ENCODE data around the gene AP3B1. TPM values are rescaled to one million over a fixed set of nuclear protein-coding genes. Genes with fewer than 3 reads are reported as not detected.

AP3B1 gene
- total and polyA plus RNA-seq, 2 experiments from 2014 or later: 32.1 to 46.3 TPM

DNA sequence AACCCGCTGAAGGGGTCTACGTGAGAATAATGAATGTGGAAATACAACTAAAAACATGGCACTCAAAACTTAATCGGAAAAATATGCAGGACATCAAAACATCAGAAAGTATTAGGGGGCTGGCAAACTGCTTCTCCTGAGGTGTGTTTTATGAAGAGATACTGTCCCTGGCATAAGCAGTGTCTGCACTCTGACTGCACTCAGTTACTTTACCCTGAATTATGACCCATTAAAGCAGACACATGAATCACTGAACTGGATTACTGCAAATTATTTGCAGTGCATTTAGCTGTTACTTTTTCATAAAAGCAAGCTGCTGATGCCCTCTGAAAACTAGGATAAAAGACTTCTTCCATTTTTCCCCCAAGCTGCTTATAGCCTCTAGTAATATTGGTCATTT, 164.9 kb downstream of the AP3B1 start (continued):
- TF ChIP-seq, protein P1, sequence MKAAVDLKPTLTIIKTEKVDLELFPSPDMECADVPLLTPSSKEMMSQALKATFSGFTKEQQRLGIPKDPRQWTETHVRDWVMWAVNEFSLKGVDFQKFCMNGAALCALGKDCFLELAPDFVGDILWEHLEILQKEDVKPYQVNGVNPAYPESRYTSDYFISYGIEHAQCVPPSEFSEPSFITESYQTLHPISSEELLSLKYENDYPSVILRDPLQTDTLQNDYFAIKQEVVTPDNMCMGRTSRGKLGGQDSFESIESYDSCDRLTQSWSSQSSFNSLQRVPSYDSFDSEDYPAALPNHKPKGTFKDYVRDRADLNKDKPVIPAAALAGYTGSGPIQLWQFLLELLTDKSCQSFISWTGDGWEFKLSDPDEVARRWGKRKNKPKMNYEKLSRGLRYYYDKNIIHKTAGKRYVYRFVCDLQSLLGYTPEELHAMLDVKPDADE (IDR thresholded peaks at IDR 0.05): no peak
- no peak for TF ChIP-seq CREB1 (CRISPR knock-in tag; IDR thresholded peaks at IDR 0.05; ENCODE audit: low read depth)
- no peak for TF ChIP-seq ZNF331 (CRISPR knock-in tag; IDR thresholded peaks at IDR 0.05; ENCODE audit: low read depth)
- no peak for TF ChIP-seq NANOG (IDR thresholded peaks at IDR 0.05; ENCODE audit: borderline replicate concordance)

DNA sequence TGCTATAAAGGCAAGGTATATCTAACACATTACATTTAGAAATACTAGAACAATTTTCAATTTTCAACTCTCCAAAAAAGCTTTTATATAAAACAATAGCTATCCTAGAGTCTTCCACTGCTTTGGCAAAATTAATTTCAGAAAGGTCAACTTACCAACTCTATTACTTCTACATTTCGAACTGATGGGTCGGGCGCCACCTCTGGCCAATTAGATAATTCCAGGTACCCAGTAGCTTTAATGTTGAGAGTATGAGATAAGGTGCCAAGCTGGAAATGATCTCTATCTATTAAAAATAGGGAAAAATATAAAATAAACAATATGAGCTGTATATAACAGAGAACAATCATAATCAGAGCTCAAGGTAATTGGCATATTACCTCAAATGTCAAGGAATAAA, 166.6 kb downstream of the AP3B1 start:
- no peak overlapping the region for H3K4me3 Mint-ChIP-seq
- Histone ChIP-seq H3F3A (replicated peaks; ENCODE audit: low read depth) (no peaks in the 10 kb centered on the region), H2AFZ (no peak overlapping the region), H3K4me3 (no peak overlapping the region), H3K27ac (ENCODE audit: low read depth) (no peak overlapping the region), H4K20me1 (replicated peaks; ENCODE audit: insufficient read depth) (no peaks in the 10 kb centered on the region), H3K27me3 (ENCODE audit: insufficient read depth) (no peaks in the 10 kb centered on the region), H3K36me3 (ENCODE audit: insufficient read depth) (no peaks in the 10 kb centered on the region), H3K9me2 (ENCODE audit: insufficient read depth) (no peaks in the 10 kb centered on the region), H3K79me2 (replicated peaks; ENCODE audit: insufficient read depth) (no peaks in the 10 kb centered on the region; the same call in 1 of the 2 replicates), H3K4me1 (ENCODE audit: insufficient read depth) (no peaks in the 10 kb centered on the region), H3K4me2 (no peak overlapping the region)
- no peaks in the 10 kb centered on the region for H3K9me3 Mint-ChIP-seq
- peaks cover 12% of the 10 kb centered on the region; the same call in 2 of the 3 replicates for H3K36me3 Mint-ChIP-seq (ENCODE audit: low read depth)
- peak; percentile 58 for DNase-seq (ENCODE audit: low spot score)
- TF ChIP-seq, protein P1 (IDR thresholded peaks at IDR 0.05): no peak
- no peak for TF ChIP-seq POLR2AphosphoS5 (IDR thresholded peaks at IDR 0.05; ENCODE audit: low read depth)
- TF ChIP-seq, protein P2, sequence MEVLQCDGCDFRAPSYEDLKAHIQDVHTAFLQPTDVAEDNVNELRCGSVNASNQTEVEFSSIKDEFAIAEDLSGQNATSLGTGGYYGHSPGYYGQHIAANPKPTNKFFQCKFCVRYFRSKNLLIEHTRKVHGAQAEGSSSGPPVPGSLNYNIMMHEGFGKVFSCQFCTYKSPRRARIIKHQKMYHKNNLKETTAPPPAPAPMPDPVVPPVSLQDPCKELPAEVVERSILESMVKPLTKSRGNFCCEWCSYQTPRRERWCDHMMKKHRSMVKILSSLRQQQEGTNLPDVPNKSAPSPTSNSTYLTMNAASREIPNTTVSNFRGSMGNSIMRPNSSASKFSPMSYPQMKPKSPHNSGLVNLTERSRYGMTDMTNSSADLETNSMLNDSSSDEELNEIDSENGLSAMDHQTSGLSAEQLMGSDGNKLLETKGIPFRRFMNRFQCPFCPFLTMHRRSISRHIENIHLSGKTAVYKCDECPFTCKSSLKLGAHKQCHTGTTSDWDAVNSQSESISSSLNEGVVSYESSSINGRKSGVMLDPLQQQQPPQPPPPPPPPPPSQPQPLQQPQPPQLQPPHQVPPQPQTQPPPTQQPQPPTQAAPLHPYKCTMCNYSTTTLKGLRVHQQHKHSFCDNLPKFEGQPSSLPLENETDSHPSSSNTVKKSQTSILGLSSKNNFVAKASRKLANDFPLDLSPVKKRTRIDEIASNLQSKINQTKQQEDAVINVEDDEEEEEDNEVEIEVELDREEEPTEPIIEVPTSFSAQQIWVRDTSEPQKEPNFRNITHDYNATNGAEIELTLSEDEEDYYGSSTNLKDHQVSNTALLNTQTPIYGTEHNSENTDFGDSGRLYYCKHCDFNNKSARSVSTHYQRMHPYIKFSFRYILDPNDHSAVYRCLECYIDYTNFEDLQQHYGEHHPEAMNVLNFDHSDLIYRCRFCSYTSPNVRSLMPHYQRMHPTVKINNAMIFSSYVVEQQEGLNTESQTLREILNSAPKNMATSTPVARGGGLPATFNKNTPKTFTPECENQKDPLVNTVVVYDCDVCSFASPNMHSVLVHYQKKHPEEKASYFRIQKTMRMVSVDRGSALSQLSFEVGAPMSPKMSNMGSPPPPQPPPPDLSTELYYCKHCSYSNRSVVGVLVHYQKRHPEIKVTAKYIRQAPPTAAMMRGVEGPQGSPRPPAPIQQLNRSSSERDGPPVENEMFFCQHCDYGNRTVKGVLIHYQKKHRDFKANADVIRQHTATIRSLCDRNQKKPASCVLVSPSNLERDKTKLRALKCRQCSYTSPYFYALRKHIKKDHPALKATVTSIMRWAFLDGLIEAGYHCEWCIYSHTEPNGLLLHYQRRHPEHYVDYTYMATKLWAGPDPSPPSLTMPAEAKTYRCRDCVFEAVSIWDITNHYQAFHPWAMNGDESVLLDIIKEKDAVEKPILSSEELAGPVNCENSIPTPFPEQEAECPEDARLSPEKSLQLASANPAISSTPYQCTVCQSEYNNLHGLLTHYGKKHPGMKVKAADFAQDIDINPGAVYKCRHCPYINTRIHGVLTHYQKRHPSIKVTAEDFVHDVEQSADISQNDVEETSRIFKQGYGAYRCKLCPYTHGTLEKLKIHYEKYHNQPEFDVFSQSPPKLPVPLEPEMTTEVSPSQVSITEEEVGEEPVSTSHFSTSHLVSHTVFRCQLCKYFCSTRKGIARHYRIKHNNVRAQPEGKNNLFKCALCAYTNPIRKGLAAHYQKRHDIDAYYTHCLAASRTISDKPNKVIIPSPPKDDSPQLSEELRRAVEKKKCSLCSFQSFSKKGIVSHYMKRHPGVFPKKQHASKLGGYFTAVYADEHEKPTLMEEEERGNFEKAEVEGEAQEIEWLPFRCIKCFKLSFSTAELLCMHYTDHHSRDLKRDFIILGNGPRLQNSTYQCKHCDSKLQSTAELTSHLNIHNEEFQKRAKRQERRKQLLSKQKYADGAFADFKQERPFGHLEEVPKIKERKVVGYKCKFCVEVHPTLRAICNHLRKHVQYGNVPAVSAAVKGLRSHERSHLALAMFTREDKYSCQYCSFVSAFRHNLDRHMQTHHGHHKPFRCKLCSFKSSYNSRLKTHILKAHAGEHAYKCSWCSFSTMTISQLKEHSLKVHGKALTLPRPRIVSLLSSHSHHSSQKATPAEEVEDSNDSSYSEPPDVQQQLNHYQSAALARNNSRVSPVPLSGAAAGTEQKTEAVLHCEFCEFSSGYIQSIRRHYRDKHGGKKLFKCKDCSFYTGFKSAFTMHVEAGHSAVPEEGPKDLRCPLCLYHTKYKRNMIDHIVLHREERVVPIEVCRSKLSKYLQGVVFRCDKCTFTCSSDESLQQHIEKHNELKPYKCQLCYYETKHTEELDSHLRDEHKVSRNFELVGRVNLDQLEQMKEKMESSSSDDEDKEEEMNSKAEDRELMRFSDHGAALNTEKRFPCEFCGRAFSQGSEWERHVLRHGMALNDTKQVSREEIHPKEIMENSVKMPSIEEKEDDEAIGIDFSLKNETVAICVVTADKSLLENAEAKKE (CRISPR knock-in tag; IDR thresholded peaks at IDR 0.05): no peak
- TF ChIP-seq JUNB (IDR thresholded peaks at IDR 0.05; ENCODE audit: unreplicated experiment): no peak
- TF ChIP-seq, protein P3, sequence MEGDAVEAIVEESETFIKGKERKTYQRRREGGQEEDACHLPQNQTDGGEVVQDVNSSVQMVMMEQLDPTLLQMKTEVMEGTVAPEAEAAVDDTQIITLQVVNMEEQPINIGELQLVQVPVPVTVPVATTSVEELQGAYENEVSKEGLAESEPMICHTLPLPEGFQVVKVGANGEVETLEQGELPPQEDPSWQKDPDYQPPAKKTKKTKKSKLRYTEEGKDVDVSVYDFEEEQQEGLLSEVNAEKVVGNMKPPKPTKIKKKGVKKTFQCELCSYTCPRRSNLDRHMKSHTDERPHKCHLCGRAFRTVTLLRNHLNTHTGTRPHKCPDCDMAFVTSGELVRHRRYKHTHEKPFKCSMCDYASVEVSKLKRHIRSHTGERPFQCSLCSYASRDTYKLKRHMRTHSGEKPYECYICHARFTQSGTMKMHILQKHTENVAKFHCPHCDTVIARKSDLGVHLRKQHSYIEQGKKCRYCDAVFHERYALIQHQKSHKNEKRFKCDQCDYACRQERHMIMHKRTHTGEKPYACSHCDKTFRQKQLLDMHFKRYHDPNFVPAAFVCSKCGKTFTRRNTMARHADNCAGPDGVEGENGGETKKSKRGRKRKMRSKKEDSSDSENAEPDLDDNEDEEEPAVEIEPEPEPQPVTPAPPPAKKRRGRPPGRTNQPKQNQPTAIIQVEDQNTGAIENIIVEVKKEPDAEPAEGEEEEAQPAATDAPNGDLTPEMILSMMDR (conservative IDR thresholded peaks at IDR 0.05; ENCODE audit: low read depth in 2 of 2): peak; percentile 64 to 87
- TF ChIP-seq EZH2 (IDR thresholded peaks at IDR 0.05; ENCODE audit: low read depth, unreplicated experiment): no peak
- TF ChIP-seq ZNF114 (CRISPR knock-in tag; IDR thresholded peaks at IDR 0.05): no peak
- H3K27me3 Mint-ChIP-seq (ENCODE audit: insufficient read depth, low read depth, poor library complexity): no peaks in the 10 kb centered on the region
- peak; percentile 32; the same call in 1 of the 3 replicates for ATAC-seq
- no peak overlapping the region for H3K27ac Mint-ChIP-seq
- H3K4me1 Mint-ChIP-seq: no peaks in the 10 kb centered on the region

Measured in GM23338 (cell line).